GM21423 (cell line): ENCODE measurements around the gene COL25A1.

Source experiments
- ATAC-seq: cut with Tn5 transposase; IDR thresholded peaks from one replicate; pipeline ENCODE4 v1.9.1; 2021; ENCODE audit warnings: mild to moderate bottlenecking, moderate library complexity; ENCODE audit not compliant: unreplicated experiment

COL25A1 gene

GRCh38 chr4:108786351-108786750 lies 516.1 kb downstream of the COL25A1 start:
- ATAC-seq: no peak

- ATAC-seq: no peak
Measured at GRCh38 chr4:108783665-108784463, 518.6 kb downstream of the COL25A1 start.

GRCh38 chr4:108779958-108780357 lies 522.5 kb downstream of the COL25A1 start:
- no peak for ATAC-seq

GRCh38 chr4:108777388-108777787 lies 525.1 kb downstream of the COL25A1 start:
- ATAC-seq: no peak

- ATAC-seq: no peak
Measured at GRCh38 chr4:108775921-108776320, 526.5 kb downstream of the COL25A1 start.

GRCh38 chr4:108774809-108775530 lies 527.5 kb downstream of the COL25A1 start:
- no peak for ATAC-seq

- ATAC-seq: no peak
Measured at GRCh38 chr4:108772402-108772801, 530.1 kb downstream of the COL25A1 start.

DNA sequence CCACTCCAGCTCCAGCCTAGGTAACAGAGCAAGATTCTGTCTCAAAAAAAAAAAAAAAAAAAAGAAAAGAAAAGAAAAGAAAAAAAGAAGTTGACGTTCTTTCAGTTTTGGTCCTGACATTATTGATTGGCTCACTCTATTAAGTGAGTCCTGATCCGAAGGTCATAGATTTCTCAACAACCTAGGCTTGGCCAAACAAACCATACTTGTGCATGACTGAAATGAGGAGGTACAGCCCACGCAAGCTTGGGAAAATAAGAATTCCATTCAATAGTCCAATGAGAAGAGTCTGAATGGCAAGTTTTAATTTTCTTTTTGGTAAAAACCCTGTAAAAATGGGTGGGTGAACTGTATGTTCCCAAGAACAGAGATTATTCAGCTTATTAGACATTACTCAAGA lies 536.4 kb downstream of the COL25A1 start:
- ATAC-seq: no peak

DNA sequence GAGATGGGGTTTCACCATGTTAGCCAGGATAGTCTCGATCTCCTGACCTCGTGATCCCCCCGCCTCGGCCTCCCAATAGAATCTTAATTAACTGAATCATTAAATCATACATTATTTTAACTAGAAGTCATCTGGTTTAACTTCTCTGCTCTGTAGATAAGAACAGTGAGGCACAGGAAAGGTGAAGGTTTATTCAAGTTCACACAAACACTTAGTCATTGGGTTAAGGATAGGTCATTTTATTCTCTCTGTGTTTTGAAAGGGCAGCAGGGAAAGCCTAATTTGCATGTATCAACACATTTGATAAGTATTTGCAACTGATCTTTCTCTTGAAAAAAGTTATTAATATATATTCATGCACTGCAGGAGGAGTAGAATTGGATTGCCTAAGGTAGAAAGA lies 538.5 kb downstream of the COL25A1 start:
- no peak for ATAC-seq

DNA sequence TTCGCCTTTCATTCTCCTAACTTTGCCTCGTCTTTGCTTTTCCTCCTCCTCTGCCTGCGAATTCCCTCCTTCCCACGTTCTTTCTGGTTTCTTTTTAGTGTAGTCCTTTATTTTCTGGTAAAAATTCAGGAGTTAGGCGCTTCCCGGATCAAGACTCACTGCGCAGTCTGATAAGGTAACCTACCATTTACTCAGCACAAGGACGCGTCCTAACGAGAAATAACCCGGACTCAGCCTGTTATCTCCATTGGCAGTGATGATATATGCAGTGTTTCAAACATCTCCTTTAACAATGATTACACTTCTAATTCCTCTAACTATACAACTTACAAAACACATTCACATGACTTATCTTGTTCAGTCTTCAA lies 539.2 kb downstream of the COL25A1 start:
- no peak for ATAC-seq

DNA sequence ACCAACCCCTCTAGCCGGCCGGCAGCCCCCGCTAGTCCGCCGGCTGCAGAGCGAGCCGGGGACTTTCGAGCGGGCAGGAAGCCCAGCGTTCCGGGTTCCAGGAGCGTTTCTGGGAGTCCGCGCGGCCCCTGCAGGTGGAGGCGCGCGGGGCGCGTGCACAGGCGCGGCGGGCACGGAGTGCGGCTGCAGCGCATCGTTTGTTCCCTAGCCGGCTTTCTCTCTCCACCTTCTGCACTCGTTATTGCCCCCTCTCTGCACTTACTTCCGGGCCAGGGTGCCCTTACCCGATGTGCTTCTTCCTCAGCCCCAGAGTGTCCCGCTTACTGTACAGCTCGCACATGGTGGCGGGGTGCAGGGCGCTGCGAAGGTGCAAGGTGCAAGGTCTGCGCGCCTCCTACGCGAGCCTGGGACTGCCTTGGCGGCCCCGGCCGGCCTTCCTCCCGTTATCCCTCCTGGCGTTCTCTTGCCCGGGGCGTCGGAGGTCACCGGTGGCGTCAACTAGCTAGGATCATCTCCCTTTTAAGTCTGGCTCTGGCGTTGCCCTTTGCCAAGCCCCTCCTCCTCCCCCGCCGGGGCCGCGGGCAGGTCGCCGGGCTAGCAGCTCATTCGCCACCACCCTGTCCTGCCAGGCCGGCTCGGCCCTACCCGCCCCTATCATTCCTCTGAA lies 539.8 kb downstream of the COL25A1 start, which contains the start of gene ETNPPL:
Gene ETNPPL, minus strand, starts transcription at position 495 of the 667 bp plus-strand sequence. Its CDS starts 155 bp downstream, at position 340.
- peak; percentile 51 for ATAC-seq
